CD4-positive, alpha-beta T cell treated with Interleukin-6 at 100 ng/mL for 8 hours (primary cell): ENCODE results near the gene HAUS7.

Experiments used
- DNase-seq: peaks from one replicate; pipeline ENCODE4 v3.0.0-alpha.2; 2020; ENCODE audit warnings: mixed read lengths, low spot score

The HAUS7 gene

GRCh38 chrX:153456161-153456560 is 14.2 kb downstream of the HAUS7 start:
- no peak for DNase-seq

- DNase-seq, result no peak
Observed at GRCh38 chrX:153455571-153455970, 14.8 kb downstream of the HAUS7 start.

- no peak for DNase-seq
Observed at GRCh38 chrX:153454901-153455550, 15.3 kb downstream of the HAUS7 start.

GRCh38 chrX:153450949-153451277 is 19.5 kb downstream of the HAUS7 start:
- no peak for DNase-seq

GRCh38 chrX:153450114-153450948 is 20.0 kb downstream of the HAUS7 start:
- no peak for DNase-seq

- DNase-seq, result no peak
Observed at GRCh38 chrX:153449368-153450113, 20.8 kb downstream of the HAUS7 start.

- DNase-seq, result no peak
Observed at GRCh38 chrX:153448556-153449367, 21.6 kb downstream of the HAUS7 start.

GRCh38 chrX:153447581-153447960 is 22.8 kb downstream of the HAUS7 start:
- DNase-seq, result no peak

GRCh38 chrX:153446950-153447580 is 23.3 kb downstream of the HAUS7 start:
- no peak for DNase-seq

- DNase-seq, result no peak
Observed at GRCh38 chrX:153446636-153446936, 23.8 kb downstream of the HAUS7 start.

- no peak for DNase-seq
Observed at GRCh38 chrX:153445856-153446635, 24.3 kb downstream of the HAUS7 start, which contains the start of gene TREX2. Gene TREX2, minus strand, starts transcription at chrX:153446056. Its CDS starts 626 bp downstream, at chrX:153445430.

- no peak for DNase-seq
Observed at GRCh38 chrX:153445106-153445855, 25.1 kb downstream of the HAUS7 start.

- DNase-seq, result no peak
Observed at GRCh38 chrX:153444333-153445011, 25.9 kb downstream of the HAUS7 start.

- no peak for DNase-seq
Observed at GRCh38 chrX:153443476-153444332, 26.7 kb downstream of the HAUS7 start.

- DNase-seq, result no peak
Observed at GRCh38 chrX:153442463-153442862, 27.9 kb downstream of the HAUS7 start.

GRCh38 chrX:153441981-153442380 is 28.4 kb downstream of the HAUS7 start:
- no peak for DNase-seq

GRCh38 chrX:153441296-153441695 is 29.1 kb downstream of the HAUS7 start:
- no peak for DNase-seq

- DNase-seq, result no peak
Observed at GRCh38 chrX:153440556-153441135, 29.7 kb downstream of the HAUS7 start.
